ENCODE data around the gene KCNG2. TPM values are rescaled to one million over a fixed set of nuclear protein-coding genes. Genes with fewer than 3 reads are reported as not detected.

KCNG2 gene
- total RNA-seq, 4 donors from 2014 or later: 1.7 TPM; not detected in 3

DNA sequence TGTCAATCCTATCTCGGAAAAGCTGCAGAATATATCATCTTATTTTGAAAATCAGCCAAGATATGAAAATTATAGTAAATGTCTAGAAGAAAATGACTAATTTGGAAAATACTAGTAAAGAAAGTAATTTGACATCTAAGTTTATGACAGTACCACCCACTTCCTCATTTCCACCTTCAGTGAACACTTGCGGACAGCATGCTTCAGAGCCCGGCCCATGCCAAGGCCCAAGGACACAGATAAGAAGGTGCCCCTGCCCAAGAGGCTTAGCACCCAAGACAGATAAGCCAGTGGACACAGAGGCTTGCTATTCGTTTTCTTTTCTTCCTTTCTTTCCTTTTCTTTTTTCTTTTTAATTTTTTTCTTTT is 4.8 kb upstream of the KCNG2 start:
- Histone ChIP-seq H3K27ac (replicated peaks in 1 of 4) (no peak overlapping the region), H3K9me3 (no peaks in the 10 kb centered on the region), H3K36me3 (no peaks in the 10 kb centered on the region), H3K27me3 (peaks cover 0 to 71% (median 19%) of the 10 kb centered on the region in 4 donors), H3K4me3 (no peak overlapping the region), H3K4me1 (peaks cover 9 to 22% (median 19%) of the 10 kb centered on the region in 4 donors)
- intact Hi-C loops (cut with DNase I): no loop called here
- WGBS: 76% methylated on average over 4 of the region's 4 CpGs
- TF ChIP-seq POLR2AphosphoS5 (IDR thresholded peaks at IDR 0.05): no peak
- TF ChIP-seq EP300 (IDR thresholded peaks at IDR 0.05): no peak
- TF ChIP-seq POLR2A (IDR thresholded peaks at IDR 0.05; ENCODE audit: low read depth): no peak
- TF ChIP-seq, protein P1, sequence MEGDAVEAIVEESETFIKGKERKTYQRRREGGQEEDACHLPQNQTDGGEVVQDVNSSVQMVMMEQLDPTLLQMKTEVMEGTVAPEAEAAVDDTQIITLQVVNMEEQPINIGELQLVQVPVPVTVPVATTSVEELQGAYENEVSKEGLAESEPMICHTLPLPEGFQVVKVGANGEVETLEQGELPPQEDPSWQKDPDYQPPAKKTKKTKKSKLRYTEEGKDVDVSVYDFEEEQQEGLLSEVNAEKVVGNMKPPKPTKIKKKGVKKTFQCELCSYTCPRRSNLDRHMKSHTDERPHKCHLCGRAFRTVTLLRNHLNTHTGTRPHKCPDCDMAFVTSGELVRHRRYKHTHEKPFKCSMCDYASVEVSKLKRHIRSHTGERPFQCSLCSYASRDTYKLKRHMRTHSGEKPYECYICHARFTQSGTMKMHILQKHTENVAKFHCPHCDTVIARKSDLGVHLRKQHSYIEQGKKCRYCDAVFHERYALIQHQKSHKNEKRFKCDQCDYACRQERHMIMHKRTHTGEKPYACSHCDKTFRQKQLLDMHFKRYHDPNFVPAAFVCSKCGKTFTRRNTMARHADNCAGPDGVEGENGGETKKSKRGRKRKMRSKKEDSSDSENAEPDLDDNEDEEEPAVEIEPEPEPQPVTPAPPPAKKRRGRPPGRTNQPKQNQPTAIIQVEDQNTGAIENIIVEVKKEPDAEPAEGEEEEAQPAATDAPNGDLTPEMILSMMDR (IDR thresholded peaks at IDR 0.05): no peak
- DNase-seq (ENCODE audit: extremely low spot score): no peak

DNA sequence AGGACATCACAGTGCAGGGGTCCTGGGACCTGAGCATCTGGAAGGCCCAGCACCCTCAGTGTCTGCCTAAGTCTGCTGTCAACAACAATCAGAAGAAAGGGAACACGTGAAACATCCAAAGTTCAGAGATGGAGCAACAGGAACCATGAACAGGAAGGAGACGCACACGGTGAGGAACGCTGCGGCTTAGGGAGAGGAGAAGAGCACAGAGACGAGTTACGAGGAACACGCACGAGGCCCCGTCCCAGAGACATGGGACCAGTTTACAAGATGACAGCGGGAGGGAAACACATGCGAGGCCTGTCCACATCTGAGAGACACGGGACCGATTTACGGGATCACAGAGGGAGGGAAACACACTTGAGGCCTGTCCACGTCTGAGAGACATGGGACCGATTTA is 2.9 kb upstream of the KCNG2 start:
- H3K9me3 ChIP-seq: no peaks in the 10 kb centered on the region
- peaks cover 17 to 30% (median 27%) of the 10 kb centered on the region in 4 donors for H3K4me1 ChIP-seq
- no peak for DNase-seq (ENCODE audit: extremely low spot score)
- intact Hi-C loops (cut with DNase I): no loop called here
- H3K27ac ChIP-seq (replicated peaks in 1 of 4): no peak overlapping the region
- TF ChIP-seq POLR2AphosphoS5 (IDR thresholded peaks at IDR 0.05) (no peak), POLR2A (IDR thresholded peaks at IDR 0.05; ENCODE audit: low read depth) (no peak), EP300 (IDR thresholded peaks at IDR 0.05) (no peak)
- TF ChIP-seq, protein P1 (IDR thresholded peaks at IDR 0.05): no peak
- no peak overlapping the region for H3K4me3 ChIP-seq
- no peaks in the 10 kb centered on the region for H3K36me3 ChIP-seq
- peaks cover 0 to 71% (median 26%) of the 10 kb centered on the region in 4 donors for H3K27me3 ChIP-seq
- 77% methylated on average over 17 of the region's 17 CpGs for WGBS

DNA sequence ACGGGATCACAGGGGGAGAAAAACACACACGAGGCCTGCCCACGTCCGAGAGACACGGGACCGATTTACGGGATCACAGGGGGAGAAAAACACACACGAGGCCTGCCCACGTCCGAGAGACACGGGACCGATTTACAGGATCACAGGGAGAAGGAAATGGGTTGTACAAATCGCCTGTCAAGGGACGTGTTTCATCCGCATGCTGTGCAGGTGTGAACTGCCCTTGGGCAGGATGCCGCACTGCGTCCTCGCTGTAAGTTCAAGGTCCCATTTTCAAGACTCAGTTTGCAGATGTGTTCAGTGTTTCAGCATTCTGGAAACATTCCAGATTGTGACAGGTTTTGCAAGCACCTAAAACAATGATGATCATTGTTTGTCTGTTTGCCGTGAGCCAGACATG is 2.3 kb upstream of the KCNG2 start:
- Histone ChIP-seq H3K27ac (replicated peaks in 1 of 4) (no peak overlapping the region), H3K27me3 (peaks cover 0 to 71% (median 32%) of the 10 kb centered on the region in 4 donors), H3K4me3 (no peak overlapping the region), H3K4me1 (peaks cover 17 to 30% (median 27%) of the 10 kb centered on the region in 4 donors), H3K36me3 (no peaks in the 10 kb centered on the region), H3K9me3 (no peaks in the 10 kb centered on the region)
- WGBS: 90% methylated on average over 19 of the region's 19 CpGs
- TF ChIP-seq POLR2A (IDR thresholded peaks at IDR 0.05; ENCODE audit: low read depth) (no peak), POLR2AphosphoS5 (IDR thresholded peaks at IDR 0.05) (no peak), EP300 (IDR thresholded peaks at IDR 0.05) (no peak)
- TF ChIP-seq, protein P1 (IDR thresholded peaks at IDR 0.05): no peak
- no peak for DNase-seq (ENCODE audit: extremely low spot score)
- intact Hi-C loops (cut with DNase I): no loop called here

DNA sequence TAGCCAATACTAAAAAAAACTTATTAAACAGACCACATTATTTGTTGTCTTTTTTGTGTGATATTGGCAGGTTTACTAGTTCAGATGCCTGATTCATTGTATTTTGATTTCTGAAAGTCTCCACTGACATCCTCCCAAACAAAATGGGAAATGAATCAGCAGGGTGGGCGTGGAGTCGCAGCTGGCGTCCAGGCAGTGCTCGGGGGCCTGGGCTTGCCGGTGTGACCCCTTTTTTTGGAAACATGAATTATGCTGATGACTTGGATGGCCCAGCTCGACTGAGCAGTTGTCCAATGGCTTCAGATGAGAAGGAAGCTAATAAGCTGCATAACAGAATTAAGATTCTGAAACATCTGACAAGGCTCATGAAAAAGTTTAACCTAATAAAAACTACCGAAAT is 1.7 kb upstream of the KCNG2 start:
- intact Hi-C loops (cut with DNase I): no loop called here
- TF ChIP-seq POLR2AphosphoS5 (IDR thresholded peaks at IDR 0.05) (no peak), POLR2A (IDR thresholded peaks at IDR 0.05; ENCODE audit: low read depth) (no peak), EP300 (IDR thresholded peaks at IDR 0.05) (no peak)
- TF ChIP-seq, protein P1 (IDR thresholded peaks at IDR 0.05): no peak
- DNase-seq (ENCODE audit: extremely low spot score): no peak
- no peaks in the 10 kb centered on the region for H3K9me3 ChIP-seq
- peaks cover 0 to 69% (median 33%) of the 10 kb centered on the region in 4 donors for H3K27me3 ChIP-seq
- peaks cover 17 to 30% (median 27%) of the 10 kb centered on the region in 4 donors for H3K4me1 ChIP-seq
- 45% methylated on average over 7 of the region's 7 CpGs for WGBS
- no peak overlapping the region for H3K4me3 ChIP-seq
- no peak overlapping the region for H3K27ac ChIP-seq (replicated peaks in 1 of 4)
- no peaks in the 10 kb centered on the region for H3K36me3 ChIP-seq
